ENCODE data around the gene PSMB9.
"Not testable (repeated sequence)": the region's sequence is repeated elsewhere in the genome, so short reads cannot be mapped to it uniquely, and the experiment has no call there.

The PSMB9 gene

GRCh38 chr6:32860674-32861073 lies 6.7 kb downstream of the PSMB9 start:
- no peak for DNase-seq (ENCODE audit: low read depth)

- DNase-seq (ENCODE audit: low read depth), result no peak
Observed at GRCh38 chr6:32862725-32863124, 8.7 kb downstream of the PSMB9 start.

GRCh38 chr6:32865724-32866443 lies 11.9 kb downstream of the PSMB9 start:
- no peak for DNase-seq (ENCODE audit: low read depth)

GRCh38 chr6:32867022-32867477 lies 13.1 kb downstream of the PSMB9 start:
- DNase-seq (ENCODE audit: low read depth), result no peak

- no peak for DNase-seq (ENCODE audit: low read depth)
Observed at GRCh38 chr6:32867554-32868256, 13.7 kb downstream of the PSMB9 start.

- DNase-seq (ENCODE audit: low read depth), result peak; percentile 81
Observed at GRCh38 chr6:32868257-32868788, 14.3 kb downstream of the PSMB9 start.

- DNase-seq (ENCODE audit: low read depth), result not testable (repeated sequence)
Observed at GRCh38 chr6:32873947-32874346, 20.0 kb downstream of the PSMB9 start.

GRCh38 chr6:32876603-32877002 lies 22.6 kb downstream of the PSMB9 start:
- DNase-seq (ENCODE audit: low read depth), result no peak

GRCh38 chr6:32879691-32880090 lies 25.7 kb downstream of the PSMB9 start:
- no peak for DNase-seq (ENCODE audit: low read depth)

GRCh38 chr6:32880962-32881361 lies 27.0 kb downstream of the PSMB9 start:
- not testable (repeated sequence) for DNase-seq (ENCODE audit: low read depth)

- DNase-seq (ENCODE audit: low read depth), result no peak
Observed at GRCh38 chr6:32882879-32883250, 28.9 kb downstream of the PSMB9 start.

GRCh38 chr6:32883789-32884188 lies 29.8 kb downstream of the PSMB9 start:
- DNase-seq (ENCODE audit: low read depth), result no peak

GRCh38 chr6:32885698-32886286 lies 31.8 kb downstream of the PSMB9 start:
- no peak for DNase-seq (ENCODE audit: low read depth)

- DNase-seq (ENCODE audit: low read depth), result no peak
Observed at GRCh38 chr6:32886681-32887383, 32.8 kb downstream of the PSMB9 start.

- DNase-seq (ENCODE audit: low read depth), result no peak
Observed at GRCh38 chr6:32887616-32888015, 33.6 kb downstream of the PSMB9 start.

GRCh38 chr6:32888576-32888975 lies 34.6 kb downstream of the PSMB9 start:
- DNase-seq (ENCODE audit: low read depth), result no peak

GRCh38 chr6:32889533-32889932 lies 35.5 kb downstream of the PSMB9 start:
- no peak for DNase-seq (ENCODE audit: low read depth)

- no peak for DNase-seq (ENCODE audit: low read depth)
Observed at GRCh38 chr6:32890831-32891230, 36.8 kb downstream of the PSMB9 start.

GRCh38 chr6:32894085-32895005 lies 40.4 kb downstream of the PSMB9 start:
- DNase-seq (ENCODE audit: low read depth), result peak; percentile 91

GRCh38 chr6:32895006-32895345 lies 41.0 kb downstream of the PSMB9 start:
- no peak for DNase-seq (ENCODE audit: low read depth)

GRCh38 chr6:32903952-32904351 lies 50.0 kb downstream of the PSMB9 start:
- DNase-seq (ENCODE audit: low read depth), result no peak
